HepG2 (cell line): ENCODE measurements around the gene USF2.

Experiments used
- EP300 ChIP-seq, 3 experiments: sonication (generic) in 1 of 3; formaldehyde crosslinking in 1 of 3; IDR thresholded peaks; 2 replicates each; pipeline versions ENCODE4 v1.5.1 to v1.6.1; 2011 to 2020; ENCODE audit warnings: low read depth in 2 of 3, low read length in 2 of 3, borderline replicate concordance in 1 of 3, improper control_type of control experiment in 1 of 3, mild to moderate bottlenecking in 1 of 3, missing genetic modification reagents in 1 of 3, moderate library complexity in 1 of 3
- HDAC6 ChIP-seq: fragments of 200-600 bp; sonication (generic); IDR thresholded peaks from 2 replicates; pipeline ENCODE4 v1.7.0; 2017; ENCODE audit warnings: mild to moderate bottlenecking, antibody characterized with exemption, low read length, low read depth
- HOMEZ ChIP-seq: IDR thresholded peaks from 2 replicates; pipeline ENCODE4 v1.6.1; 2016; ENCODE audit warnings: low read depth
- IRX3 ChIP-seq: sonication (generic); formaldehyde crosslinking; IDR thresholded peaks from 2 replicates; pipeline ENCODE4 v1.8.1; 2023; ENCODE audit warnings: mild to moderate bottlenecking, low read depth, missing genetic modification reagents, borderline replicate concordance
- KLF6 ChIP-seq: IDR thresholded peaks from 2 replicates; pipeline ENCODE4 v1.8.0; 2016; ENCODE audit warnings: missing biosample characterization, missing genetic modification reagents
- REST ChIP-seq, 2 experiments: IDR thresholded peaks; 2 replicates each; pipeline ENCODE4 v1.6.1; 2011 to 2012; ENCODE audit warnings: low read length in 2 of 2, borderline replicate concordance in 1 of 2, low read depth in 1 of 2, mild to moderate bottlenecking in 1 of 2, moderate library complexity in 1 of 2
- TCF12 ChIP-seq, 2 experiments: fragments of 450-650 bp in 1 of 2; sonication (generic) in 1 of 2; formaldehyde crosslinking in 1 of 2; IDR thresholded peaks; 2 replicates each; pipeline versions ENCODE4 v1.6.1 to v1.8.0; 2017 to 2022; ENCODE audit warnings: antibody characterized with exemption in 1 of 2, mild to moderate bottlenecking in 1 of 2, missing genetic modification reagents in 1 of 2, moderate library complexity in 1 of 2
- ZBTB40 ChIP-seq, 2 experiments: fragments of 450-650 bp in 1 of 2; sonication (generic) in 1 of 2; formaldehyde crosslinking in 1 of 2; IDR thresholded peaks; 2 replicates each; pipeline versions ENCODE4 v1.6.1 to v1.8.0; 2016 to 2022; ENCODE audit warnings: antibody characterized with exemption in 1 of 2, mild to moderate bottlenecking in 1 of 2, missing genetic modification reagents in 1 of 2

GRCh38 chr19:35285095-35285449, 16.3 kb downstream of the USF2 start:
- TF ChIP-seq HDAC6, result no peak
- TF ChIP-seq REST (IDR thresholded peaks at IDR 0.05; ENCODE audit: borderline replicate concordance in 1 of 2, low read depth in 1 of 2, low read length in 2 of 2), result no peak
- no peak for TF ChIP-seq ZBTB40 (IDR thresholded peaks at IDR 0.05)
- TF ChIP-seq ZBTB40 (CRISPR knock-in tag; IDR thresholded peaks at IDR 0.05), result no peak
- TF ChIP-seq IRX3 (CRISPR knock-in tag), result no peak
- no peak for TF ChIP-seq KLF6 (CRISPR knock-in tag)
- TF ChIP-seq EP300 (IDR thresholded peaks at IDR 0.05; ENCODE audit: low read depth in 2 of 2, low read length in 2 of 2), result no peak
- no peak for TF ChIP-seq EP300 (CRISPR knock-in tag; IDR thresholded peaks at IDR 0.05; ENCODE audit: borderline replicate concordance)
- TF ChIP-seq HOMEZ (CRISPR knock-in tag), result no peak
- TF ChIP-seq TCF12 (IDR thresholded peaks at IDR 0.05), result no peak
- no peak for TF ChIP-seq TCF12 (CRISPR knock-in tag; IDR thresholded peaks at IDR 0.05)
